WERI-Rb-1 (cell line): ENCODE results near the gene SFN.

Experiments
- DNase-seq: peaks from one replicate; pipeline ENCODE4 v3.0.0-alpha.2; 2020
- H3K27ac ChIP-seq: fragments of 250-450 bp; sonication (Bioruptor Pico); 2 replicates; pipeline ENCODE4 v1.5.1; 2020; ENCODE audit warnings: mild to moderate bottlenecking, moderate library complexity
- H3K27me3 ChIP-seq: fragments of 250-450 bp; sonication (Bioruptor Pico); 2 replicates; pipeline ENCODE4 v1.5.1; 2021; ENCODE audit warnings: mild to moderate bottlenecking, low read depth, moderate library complexity; ENCODE audit not compliant: insufficient read depth, severe bottlenecking
- H3K36me3 ChIP-seq: fragments of 250-450 bp; sonication (Bioruptor Pico); 2 replicates; pipeline ENCODE4 v1.5.1; 2020; ENCODE audit warnings: mild to moderate bottlenecking, moderate library complexity
- H3K4me3 ChIP-seq: 2 replicates; pipeline ENCODE4 v1.5.1; 2011; ENCODE audit warnings: low read depth, mild to moderate bottlenecking, control low read depth, low read length
- H3K9me3 ChIP-seq: fragments of 250-450 bp; sonication (Bioruptor Pico); 2 replicates; pipeline ENCODE4 v1.5.1; 2021; ENCODE audit warnings: mild to moderate bottlenecking, moderate library complexity; ENCODE audit not compliant: severe bottlenecking
- CTCF ChIP-seq: IDR thresholded peaks from 2 replicates; pipeline ENCODE4 v1.5.1; 2011; ENCODE audit warnings: low read depth, mild to moderate bottlenecking, control low read depth, inconsistent platforms, low read length

The SFN gene

DNA sequence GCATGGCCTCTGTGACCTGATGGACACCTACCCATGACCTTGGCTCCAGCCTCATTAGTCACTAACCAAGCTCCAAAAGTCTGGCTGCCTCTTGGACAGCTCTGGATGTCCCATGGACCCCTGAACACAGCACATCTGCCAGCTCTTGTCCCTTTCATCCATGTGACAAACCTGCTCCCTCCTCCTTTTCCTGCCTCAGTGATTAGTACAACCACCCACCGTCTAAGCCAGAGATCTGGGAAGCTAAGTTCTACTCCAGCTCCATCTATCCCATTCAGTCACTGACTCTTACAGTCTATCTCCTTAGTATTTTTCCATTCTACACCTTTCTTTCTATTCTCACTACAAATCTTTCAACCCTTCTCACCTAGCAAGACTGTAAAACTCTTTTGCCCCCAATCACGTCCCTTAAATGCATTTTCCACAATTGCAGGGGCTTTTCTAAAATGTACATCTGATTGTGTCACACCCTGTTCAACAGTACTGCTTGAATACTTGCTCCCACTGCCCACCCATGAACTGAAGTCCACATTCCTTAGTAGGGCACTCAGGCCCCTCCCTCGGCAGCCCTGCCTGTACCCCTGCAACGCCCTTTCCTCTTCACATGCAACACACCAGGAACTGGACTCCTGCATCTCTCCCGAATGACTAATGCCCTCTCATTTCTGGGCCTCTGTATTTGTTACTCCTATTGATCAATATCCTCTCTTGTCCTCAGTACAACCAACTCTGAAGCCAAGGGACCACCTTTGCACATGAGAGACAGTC is 19.9 kb downstream of the SFN start:
- Histone ChIP-seq H3K27ac (no peak overlapping the region), H3K4me3 (no peak overlapping the region), H3K36me3 (peaks cover 74% of the 10 kb centered on the region), H3K27me3 (no peaks in the 10 kb centered on the region), H3K9me3 (no peaks in the 10 kb centered on the region)
- no peak for DNase-seq
- TF ChIP-seq CTCF: no peak

- H3K27ac ChIP-seq: no peak overlapping the region
- H3K27me3 ChIP-seq: no peaks in the 10 kb centered on the region
- TF ChIP-seq CTCF: peak; percentile 35
- no peak overlapping the region for H3K4me3 ChIP-seq
- no peaks in the 10 kb centered on the region for H3K9me3 ChIP-seq
- DNase-seq: no peak
- peaks cover 77% of the 10 kb centered on the region for H3K36me3 ChIP-seq
Measured at GRCh38 chr1:26887125-26887524, 24.2 kb downstream of the SFN start.

GRCh38 chr1:26888231-26888630 is 25.3 kb downstream of the SFN start:
- Histone ChIP-seq H3K9me3 (no peaks in the 10 kb centered on the region), H3K27ac (no peak overlapping the region), H3K36me3 (peaks cover 77% of the 10 kb centered on the region), H3K27me3 (no peaks in the 10 kb centered on the region), H3K4me3 (no peak overlapping the region)
- TF ChIP-seq CTCF: no peak
- DNase-seq: no peak

GRCh38 chr1:26889551-26890466 is 26.9 kb downstream of the SFN start, which contains the start of gene GPN2:
GPN2 (minus strand) TSS chr1:26890283; CDS start chr1:26890096, 187 bp downstream.
- peak; percentile 72 for DNase-seq

GRCh38 chr1:26890467-26890796 is 27.5 kb downstream of the SFN start:
- Histone ChIP-seq H3K9me3 (no peaks in the 10 kb centered on the region), H3K27me3 (no peaks in the 10 kb centered on the region), H3K36me3 (peaks cover 77% of the 10 kb centered on the region), H3K27ac (peak overlapping the region; percentile 76), H3K4me3 (peak overlapping the region; percentile 72)
- TF ChIP-seq CTCF: no peak
- DNase-seq: no peak

More at GRCh38 chr1:26889551-26890466, 26.9 kb downstream of the SFN start, which contains the start of gene GPN2:
- peaks cover 77% of the 10 kb centered on the region for H3K36me3 ChIP-seq
- no peak for TF ChIP-seq CTCF
- no peaks in the 10 kb centered on the region for H3K27me3 ChIP-seq
- peak within 1 kb of the TSS; percentile 72 for H3K4me3 ChIP-seq
- no peaks in the 10 kb centered on the region for H3K9me3 ChIP-seq
- H3K27ac ChIP-seq: peak within 1 kb of the TSS; percentile 76
